Measurements from ENCODE around the gene BDKRB2. TPM values are rescaled to one million over a fixed set of nuclear protein-coding genes. Genes with fewer than 3 reads are reported as not detected.
A peak's percentile ranks its signal among the peaks of the same experiment; 100 is the strongest.

The BDKRB2 gene
- polyA plus RNA-seq, 1 experiment, result 26.8 TPM

DNA sequence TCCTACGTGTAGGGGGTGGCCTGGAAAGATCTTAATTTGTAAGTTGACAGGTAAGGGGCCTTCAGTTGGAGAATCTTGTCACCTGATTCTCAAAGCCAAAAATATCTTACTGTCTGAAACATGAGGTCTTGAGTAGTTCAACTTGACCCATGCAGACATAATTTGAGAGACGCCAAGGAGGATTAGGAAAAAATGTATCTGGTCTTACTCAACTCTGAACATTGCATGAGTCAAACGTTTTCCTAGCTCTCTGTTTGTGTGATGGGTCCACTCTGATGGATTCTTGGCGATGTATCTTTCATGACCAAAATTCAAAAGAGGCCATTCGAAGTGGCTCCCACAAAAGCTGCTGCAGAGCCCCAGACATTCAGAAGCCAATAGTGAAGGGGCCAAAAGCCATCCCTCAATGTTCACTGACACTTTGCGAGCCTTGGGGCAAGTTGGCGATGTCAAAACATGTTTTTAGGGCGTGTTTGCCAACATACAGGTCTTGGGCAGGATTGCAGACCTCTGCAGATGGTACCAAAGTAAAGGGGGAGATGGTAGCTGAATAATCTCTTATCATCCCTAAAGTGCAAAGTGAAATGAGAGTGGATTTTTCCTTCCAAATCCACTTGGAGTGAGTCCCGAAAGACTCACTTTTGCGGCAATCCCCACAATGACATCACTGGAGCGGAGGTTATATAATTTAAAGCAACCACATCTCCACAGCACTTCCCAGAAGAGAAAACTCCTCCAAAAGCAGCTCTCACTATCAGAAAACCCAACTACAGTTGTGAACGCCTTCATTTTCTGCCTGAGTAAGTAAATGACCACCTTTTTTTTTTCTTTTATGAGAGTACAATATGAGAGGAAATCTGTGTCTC, 51.1 kb downstream of the BDKRB2 start, which contains the start of gene BDKRB1:
BDKRB1 (plus strand) TSS at position 710 of the 866 bp plus-strand sequence. CDS start 7,473 bp downstream, outside the sequence.
- TF ChIP-seq CTCF (IDR thresholded peaks at IDR 0.05; ENCODE audit: insufficient read depth, low read depth, low read length), result no peak
- Histone ChIP-seq H3K4me3 (ENCODE audit: low read depth, low read length) (no peak within 1 kb of the TSS), H3K36me3 (ENCODE audit: control insufficient read depth, insufficient read depth, low read length) (no peaks in the 10 kb centered on the region), H3K27me3 (ENCODE audit: control insufficient read depth, insufficient read depth, low read length) (no peaks in the 10 kb centered on the region)
- DNase-seq (ENCODE audit: low read depth), result peak; percentile 49
- ChIA-PET POLR2A (no interaction called here), CTCF (interaction anchor here (1.0 to 2.0 kb wide), 5 partner anchors 10 to 154 kb away, joined by 3 to 5 read pairs (median 3); no protein-coding TSS in a partner anchor)

DNA sequence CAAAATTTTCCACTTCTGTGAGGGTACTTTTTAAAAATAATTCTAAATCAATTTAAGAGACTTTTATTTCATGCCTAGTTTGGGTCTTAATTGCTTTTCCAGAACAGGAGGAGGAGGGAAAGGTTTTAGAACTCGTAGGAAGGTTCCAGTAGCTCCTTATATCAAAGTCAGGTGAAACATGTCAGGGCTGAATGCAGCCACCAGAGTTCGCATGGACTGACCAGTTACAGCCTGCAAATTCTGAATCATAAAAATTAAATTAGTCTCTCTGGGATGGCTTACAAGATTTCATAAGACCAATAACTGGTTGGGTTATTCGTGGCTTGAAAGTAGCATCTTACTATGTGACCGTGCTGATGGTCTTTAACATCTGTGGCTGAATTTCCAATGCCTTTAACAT, 51.8 kb downstream of the BDKRB2 start:
- Histone ChIP-seq H3K27me3 (ENCODE audit: control insufficient read depth, insufficient read depth, low read length) (no peaks in the 10 kb centered on the region), H3K4me3 (ENCODE audit: low read depth, low read length) (no peak overlapping the region), H3K36me3 (ENCODE audit: control insufficient read depth, insufficient read depth, low read length) (no peaks in the 10 kb centered on the region)
- ChIA-PET CTCF (interaction anchor here (1.0 to 2.0 kb wide), 3 partner anchors 19 to 155 kb away, joined by 3 to 5 read pairs (median 4); no protein-coding TSS in a partner anchor), POLR2A (no interaction called here)
- TF ChIP-seq CTCF (IDR thresholded peaks at IDR 0.05; ENCODE audit: insufficient read depth, low read depth, low read length), result no peak
- DNase-seq (ENCODE audit: low read depth), result no peak

- no peaks in the 10 kb centered on the region for H3K27me3 ChIP-seq (ENCODE audit: control insufficient read depth, insufficient read depth, low read length)
- no peaks in the 10 kb centered on the region for H3K36me3 ChIP-seq (ENCODE audit: control insufficient read depth, insufficient read depth, low read length)
- DNase-seq (ENCODE audit: low read depth), result no peak
- CTCF ChIA-PET, result interaction anchor here (1.0 to 2.0 kb wide), 3 partner anchors 19 to 156 kb away, joined by 3 to 5 read pairs (median 4); no protein-coding TSS in a partner anchor
- no peak overlapping the region for H3K4me3 ChIP-seq (ENCODE audit: low read depth, low read length)
- POLR2A ChIA-PET, result no interaction called here
- no peak for TF ChIP-seq CTCF (IDR thresholded peaks at IDR 0.05; ENCODE audit: insufficient read depth, low read depth, low read length)
These were observed 52.4 kb downstream of the BDKRB2 start for GRCh38 chr14:96257056-96257455.

DNA sequence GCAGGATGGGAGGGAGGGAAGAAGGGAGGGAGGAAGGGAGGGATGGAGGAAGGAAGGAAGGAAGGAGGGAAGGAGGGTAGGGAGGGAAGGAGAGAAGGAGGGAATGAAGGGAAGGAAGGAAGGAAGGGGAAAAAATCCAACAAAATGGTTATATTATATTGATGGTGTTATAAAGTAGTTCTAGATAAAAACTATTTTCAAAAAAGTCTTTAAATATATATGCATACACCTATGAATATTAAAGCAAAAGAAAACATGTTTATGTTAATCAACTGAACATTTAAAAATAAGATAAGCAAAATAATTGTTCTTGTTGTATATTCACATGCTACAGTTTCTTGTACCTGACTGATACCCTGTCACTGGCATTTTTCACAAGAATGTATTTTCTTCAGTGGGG, 53.3 kb downstream of the BDKRB2 start:
- no peak overlapping the region for H3K4me3 ChIP-seq (ENCODE audit: low read depth, low read length)
- no peak for TF ChIP-seq CTCF (IDR thresholded peaks at IDR 0.05; ENCODE audit: insufficient read depth, low read depth, low read length)
- POLR2A ChIA-PET, result no interaction called here
- no peak for DNase-seq (ENCODE audit: low read depth)
- no peaks in the 10 kb centered on the region for H3K27me3 ChIP-seq (ENCODE audit: control insufficient read depth, insufficient read depth, low read length)
- CTCF ChIA-PET, result interaction anchor here (1.1 to 4.1 kb wide), 2 partner anchors 17 to 32 kb away, joined by 3 to 25 read pairs; no protein-coding TSS in a partner anchor
- H3K36me3 ChIP-seq (ENCODE audit: control insufficient read depth, insufficient read depth, low read length), result no peaks in the 10 kb centered on the region

GRCh38 chr14:96260341-96260821, 55.7 kb downstream of the BDKRB2 start:
- ChIA-PET POLR2A (interaction anchor here (0.6 kb wide), 1 partner anchor 38 kb away, joined by 3 read pairs; no protein-coding TSS in a partner anchor), CTCF (interaction anchor here (1.2 to 4.1 kb wide), 6 partner anchors 11 to 160 kb away, joined by 3 to 25 read pairs (median 4); partner anchors contain the start of gene BDKRB2)
- Histone ChIP-seq H3K4me3 (ENCODE audit: low read depth, low read length) (no peak overlapping the region), H3K36me3 (ENCODE audit: control insufficient read depth, insufficient read depth, low read length) (no peaks in the 10 kb centered on the region; the same call in 1 of the 2 replicates), H3K27me3 (ENCODE audit: control insufficient read depth, insufficient read depth, low read length) (no peaks in the 10 kb centered on the region)
- no peak for TF ChIP-seq CTCF (IDR thresholded peaks at IDR 0.05; ENCODE audit: insufficient read depth, low read depth, low read length)
- no peak for DNase-seq (ENCODE audit: low read depth)

All from BJ (cell line).